Body of pancreas (tissue), 4 donors: Measurements from ENCODE around the gene CDK17. TPM values are rescaled to one million over a fixed set of nuclear protein-coding genes. Genes with fewer than 3 reads are reported as not detected.

Experiments
- ATAC-seq: fragments of 150-250 bp; one replicate; pipeline ENCODE4 v1.9.1; 2016
- DNase-seq, 4 donors: peaks; one replicate each; pipeline ENCODE4 v3.0.0-alpha.2; 2019
- H3K27ac ChIP-seq, 4 donors: fragments of 200-600 bp; sonication (generic); 1 replicate in 3 of 4; 2 replicates in 1 of 4; pipeline versions ENCODE4 v1.5.1 to v1.6.1; 2016 to 2019; ENCODE audit warnings: mild to moderate bottlenecking in 1 of 4, mixed read lengths in 1 of 4, moderate library complexity in 1 of 4
- H3K27me3 ChIP-seq, 2 donors: fragments of 200-600 bp; sonication (generic); one replicate each; pipeline ENCODE4 v1.6.0; 2016; ENCODE audit warnings: mild to moderate bottlenecking in 1 of 2
- H3K36me3 ChIP-seq, 2 donors: fragments of 200-600 bp; sonication (generic); replicated peaks in 1 of 2; 2 replicates each; pipeline ENCODE4 v1.5.1; 2016; ENCODE audit warnings: low read depth in 2 of 2; ENCODE audit not compliant: insufficient read depth in 1 of 2
- H3K4me1 ChIP-seq: fragments of 200-600 bp; sonication (generic); one replicate; pipeline ENCODE4 v1.6.0; 2016
- H3K4me3 ChIP-seq, 2 donors: fragments of 200-600 bp; sonication (generic); 1 replicate in 1 of 2; 2 replicates in 1 of 2; pipeline ENCODE4 v1.5.1; 2016 to 2019
- H3K9me3 ChIP-seq, 3 donors: fragments of 200-600 bp; sonication (generic); 1 replicate in 2 of 3; 2 replicates in 1 of 3; pipeline ENCODE4 v1.5.1; 2016
- POLR2A ChIP-seq, 3 donors: fragments of 450-650 bp; IDR thresholded peaks; one replicate each; pipeline ENCODE4 v1.6.1; 2016; ENCODE audit warnings: antibody characterized with exemption in 3 of 3, mild to moderate bottlenecking in 2 of 3
- WGBS, 2 donors: methylation state at CpG; one replicate each; pipeline ENCODE4 v1.1.5; 2017; 5-methylcytosine and 5-hydroxymethylcytosine counted together
- intact Hi-C: fragments of 100-400 bp; cut with DNase I; formaldehyde crosslinking; loops from one replicate; pipeline ENCODE4 v1.15.1; 2023
- total RNA-seq, 2 donors: library from RNA; depleted of rRNA; stranded (reverse); fragments of >200 nt; gene quantifications; one replicate each; pipeline ENCODE4 v1.1.0, GENCODE V29; 2016
- TF ChIP-seq, protein P1 (sequence below), 7 experiments: fragments of 450-650 bp in 4 of 7; fragments of 200-600 bp in 3 of 7; sonication (generic) in 3 of 7; IDR thresholded peaks; one replicate each; pipeline ENCODE4 v1.5.1; 2016 to 2019; ENCODE audit warnings: antibody characterized with exemption in 7 of 7

Gene CDK17
- total RNA-seq, 2 donors from 2014 or later, result 17.5 to 29.8 TPM

DNA sequence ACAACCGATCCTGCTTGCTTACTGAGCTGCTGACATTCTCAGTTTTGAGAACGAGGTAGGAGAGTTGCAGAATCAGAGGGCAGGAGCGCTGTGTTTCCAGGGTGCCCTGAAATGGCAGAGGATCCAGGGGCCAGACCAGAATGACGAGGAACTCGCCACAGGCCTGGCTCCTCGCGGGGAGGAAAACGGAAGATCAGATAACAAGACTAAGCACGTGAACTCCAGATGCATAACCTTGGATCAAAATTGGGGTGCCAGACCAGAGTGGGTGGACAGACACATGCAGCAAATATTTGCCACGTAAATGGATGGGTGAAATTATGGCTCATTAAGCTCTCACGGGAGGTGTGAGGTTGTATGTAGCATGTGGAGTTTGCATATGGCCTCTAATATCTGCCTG is 159.6 kb downstream of the CDK17 start:
- H3K36me3 ChIP-seq, result no peaks in the 10 kb centered on the region
- TF ChIP-seq, protein P1, sequence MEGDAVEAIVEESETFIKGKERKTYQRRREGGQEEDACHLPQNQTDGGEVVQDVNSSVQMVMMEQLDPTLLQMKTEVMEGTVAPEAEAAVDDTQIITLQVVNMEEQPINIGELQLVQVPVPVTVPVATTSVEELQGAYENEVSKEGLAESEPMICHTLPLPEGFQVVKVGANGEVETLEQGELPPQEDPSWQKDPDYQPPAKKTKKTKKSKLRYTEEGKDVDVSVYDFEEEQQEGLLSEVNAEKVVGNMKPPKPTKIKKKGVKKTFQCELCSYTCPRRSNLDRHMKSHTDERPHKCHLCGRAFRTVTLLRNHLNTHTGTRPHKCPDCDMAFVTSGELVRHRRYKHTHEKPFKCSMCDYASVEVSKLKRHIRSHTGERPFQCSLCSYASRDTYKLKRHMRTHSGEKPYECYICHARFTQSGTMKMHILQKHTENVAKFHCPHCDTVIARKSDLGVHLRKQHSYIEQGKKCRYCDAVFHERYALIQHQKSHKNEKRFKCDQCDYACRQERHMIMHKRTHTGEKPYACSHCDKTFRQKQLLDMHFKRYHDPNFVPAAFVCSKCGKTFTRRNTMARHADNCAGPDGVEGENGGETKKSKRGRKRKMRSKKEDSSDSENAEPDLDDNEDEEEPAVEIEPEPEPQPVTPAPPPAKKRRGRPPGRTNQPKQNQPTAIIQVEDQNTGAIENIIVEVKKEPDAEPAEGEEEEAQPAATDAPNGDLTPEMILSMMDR (IDR thresholded peaks at IDR 0.05), result no peak
- TF ChIP-seq POLR2A (IDR thresholded peaks at IDR 0.05), result no peak
- no peak overlapping the region for H3K27ac ChIP-seq
- no peaks in the 10 kb centered on the region for H3K9me3 ChIP-seq
- no peak overlapping the region for H3K4me3 ChIP-seq
- WGBS, 2 donors, result 62 to 79% methylated on average over 11 of the region's 11 CpGs
- peaks cover 9% of the 10 kb centered on the region for H3K4me1 ChIP-seq
- ATAC-seq (no peak), DNase-seq (no peak)
- intact Hi-C loops, result no loop called here
- no peaks in the 10 kb centered on the region for H3K27me3 ChIP-seq

DNA sequence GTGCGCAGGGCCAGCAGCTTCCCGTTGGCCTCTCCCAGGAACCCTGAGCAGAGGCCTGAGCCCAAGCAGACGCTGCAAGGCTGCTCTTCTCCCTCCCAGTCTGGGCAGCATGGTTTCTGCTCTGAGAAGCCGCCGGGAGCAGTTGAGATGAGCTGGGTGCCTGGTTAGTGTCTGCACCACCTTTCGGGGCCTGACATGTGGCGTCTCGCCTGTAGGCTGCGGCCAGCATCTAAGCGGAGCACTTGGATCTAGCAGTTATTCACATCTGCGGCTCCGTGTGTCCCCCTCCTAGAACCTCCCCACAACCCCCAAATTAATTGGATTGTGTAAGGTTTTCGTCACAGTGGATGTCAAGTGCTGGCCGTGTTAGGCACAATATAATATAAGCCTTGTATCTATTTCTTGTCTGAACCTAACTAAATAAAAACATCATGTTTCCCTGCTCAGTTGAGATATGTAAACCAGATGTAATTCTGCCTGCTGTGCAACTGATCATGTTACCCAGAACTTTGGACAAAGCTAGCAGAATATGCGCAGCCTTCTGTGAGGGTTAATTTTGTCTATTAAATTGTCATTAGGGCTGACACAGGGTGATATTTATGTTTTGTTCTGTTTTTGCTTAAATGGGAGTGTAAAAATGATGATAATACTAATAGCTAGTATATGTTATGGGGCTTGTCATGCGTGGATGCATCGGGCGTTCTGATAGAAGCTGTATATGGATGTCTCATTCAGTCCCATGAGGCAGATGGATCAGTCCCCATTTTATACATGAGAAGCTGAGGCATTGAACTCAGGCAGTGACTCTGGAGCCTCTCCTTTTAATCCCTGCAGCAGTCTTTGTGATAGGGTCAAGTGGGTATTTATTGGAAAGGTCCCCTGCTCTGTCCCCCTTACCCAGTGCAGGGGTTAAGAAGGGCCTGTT is 160.3 kb downstream of the CDK17 start:
- 89 to 93% methylated on average over 17 to 18 of the region's 18 CpGs for whole genome bisulfite sequencing, 2 donors
- DNase-seq (peak in 1 of 4 donors; percentile 24), ATAC-seq (no peak)
- H3K4me1 ChIP-seq, result peaks cover 9% of the 10 kb centered on the region
- no peak overlapping the region for H3K27ac ChIP-seq
- no peak overlapping the region for H3K4me3 ChIP-seq
- no peaks in the 10 kb centered on the region for H3K9me3 ChIP-seq
- TF ChIP-seq, protein P1 (IDR thresholded peaks at IDR 0.05), result no peak
- TF ChIP-seq POLR2A (IDR thresholded peaks at IDR 0.05), result no peak
- no peaks in the 10 kb centered on the region for H3K36me3 ChIP-seq
- intact Hi-C loops, result no loop called here
- H3K27me3 ChIP-seq, result no peaks in the 10 kb centered on the region

DNA sequence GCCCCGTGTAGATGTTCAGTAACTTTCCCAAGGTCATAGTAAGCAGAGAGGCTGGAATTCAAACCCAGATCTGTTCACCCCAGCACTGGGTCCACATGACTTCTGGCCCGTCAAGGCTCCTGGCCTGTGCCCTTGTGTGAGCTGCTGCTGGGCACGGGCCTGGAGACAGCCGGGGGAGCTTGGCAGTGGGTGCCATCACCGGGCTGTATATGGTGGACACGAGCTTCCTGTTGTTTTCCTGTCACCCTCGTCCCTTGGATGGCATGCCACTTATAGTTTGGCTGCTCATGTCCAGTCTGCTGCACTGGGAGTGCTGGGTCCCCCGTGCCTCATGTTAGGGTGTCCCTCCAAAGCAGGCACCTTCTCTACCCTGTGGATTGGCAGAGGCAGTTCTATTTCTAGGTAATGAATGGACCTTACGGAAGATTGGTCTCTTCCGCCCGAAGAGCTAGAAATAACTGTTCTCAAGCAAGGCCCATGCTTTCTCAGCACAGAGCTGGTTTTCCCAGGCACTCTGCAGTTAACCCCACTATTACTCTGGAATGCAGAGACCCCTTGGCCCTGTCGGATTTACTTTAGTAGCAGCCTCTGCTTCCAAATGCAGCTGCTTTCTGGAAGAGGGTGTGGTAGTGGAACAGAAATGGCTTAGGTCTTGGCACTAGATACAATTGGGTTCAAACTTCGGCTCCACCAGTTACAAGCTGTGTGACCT is 161.7 kb downstream of the CDK17 start:
- no peaks in the 10 kb centered on the region for H3K36me3 ChIP-seq
- intact Hi-C loops, result no loop called here
- no peak for ATAC-seq
- no peaks in the 10 kb centered on the region for H3K9me3 ChIP-seq
- 69 to 75% methylated on average over 9 to 12 of the region's 13 CpGs for WGBS, 2 donors
- H3K4me3 ChIP-seq, result no peak overlapping the region
- H3K27me3 ChIP-seq, result no peaks in the 10 kb centered on the region
- H3K4me1 ChIP-seq, result peaks cover 9% of the 10 kb centered on the region
- DNase-seq, result no peak
- TF ChIP-seq, protein P1 (IDR thresholded peaks at IDR 0.05), result no peak
- no peak for TF ChIP-seq POLR2A (IDR thresholded peaks at IDR 0.05)
- no peak overlapping the region for H3K27ac ChIP-seq

DNA sequence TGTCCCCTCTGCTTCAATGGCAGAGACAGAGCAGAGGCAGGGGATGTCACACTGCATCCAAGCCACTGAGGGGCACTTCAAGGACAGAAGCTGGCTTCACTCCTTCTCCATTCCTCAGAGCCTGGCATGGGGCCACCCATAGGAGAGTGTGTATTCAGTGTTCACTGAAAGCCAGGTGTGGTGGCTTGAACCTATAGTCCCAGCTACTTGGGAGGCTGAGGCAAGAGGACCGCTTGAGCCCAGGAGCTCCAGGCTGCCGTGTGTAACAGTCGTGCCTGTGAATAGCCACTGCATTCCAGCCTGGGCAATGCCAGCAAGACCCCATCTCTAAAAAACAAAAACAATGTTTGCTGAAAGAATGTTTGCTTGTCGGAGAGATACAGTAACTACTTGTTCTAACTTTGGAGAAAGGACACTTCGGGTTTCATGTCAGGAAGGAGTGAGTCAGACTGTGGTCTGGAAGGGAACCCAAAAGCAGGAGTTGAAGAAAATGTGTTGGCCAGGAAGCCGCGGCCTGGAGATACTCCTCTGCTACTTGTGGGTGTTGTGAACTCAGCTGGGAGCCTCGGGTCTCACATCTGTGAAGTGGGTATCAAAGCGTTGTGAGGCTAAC is 162.7 kb downstream of the CDK17 start:
- no peaks in the 10 kb centered on the region for H3K27me3 ChIP-seq
- H3K36me3 ChIP-seq, result no peaks in the 10 kb centered on the region
- TF ChIP-seq, protein P1 (IDR thresholded peaks at IDR 0.05), result no peak
- no peak for TF ChIP-seq POLR2A (IDR thresholded peaks at IDR 0.05)
- 59 to 74% methylated on average over 9 of the region's 9 CpGs for WGBS, 2 donors
- H3K4me3 ChIP-seq, result no peak overlapping the region
- H3K9me3 ChIP-seq, result no peaks in the 10 kb centered on the region
- ATAC-seq, result no peak
- DNase-seq, result peak in 3 of 4 donors; percentile 52 to 60 (median 59)
- peaks cover 9% of the 10 kb centered on the region for H3K4me1 ChIP-seq
- intact Hi-C loops, result no loop called here
- peak overlapping the region in 1 of 4 donors; percentile 38 for H3K27ac ChIP-seq
